CD4-positive, alpha-beta T cell treated with Interleukin-17A for 1 hour (primary cell): ENCODE measurements around the gene CRIP2.

Source experiments
- DNase-seq: peaks from one replicate; pipeline ENCODE4 v3.0.0-alpha.2; 2020

The CRIP2 gene

GRCh38 chr14:105489542-105490266, 15.1 kb downstream of the CRIP2 start:
- peak; percentile 92 for DNase-seq

- no peak for DNase-seq
Observed at GRCh38 chr14:105490267-105490571, 15.6 kb downstream of the CRIP2 start.

- DNase-seq, result peak; percentile 100
Observed at GRCh38 chr14:105490572-105491365, 16.1 kb downstream of the CRIP2 start, which contains the start of gene TEDC1. TSS of gene TEDC1 (plus strand) at chr14:105491246. CDS start at chr14:105491376, 130 bp downstream.

GRCh38 chr14:105491366-105491973, 16.8 kb downstream of the CRIP2 start:
- peak; percentile 92 for DNase-seq

GRCh38 chr14:105492031-105492970, 17.7 kb downstream of the CRIP2 start:
- DNase-seq, result peak; percentile 42

GRCh38 chr14:105492971-105493871, 18.6 kb downstream of the CRIP2 start:
- peak; percentile 33 for DNase-seq

- peak; percentile 35 for DNase-seq
Observed at GRCh38 chr14:105493921-105494605, 19.4 kb downstream of the CRIP2 start.

GRCh38 chr14:105494606-105494929, 19.9 kb downstream of the CRIP2 start:
- DNase-seq, result peak; percentile 29

GRCh38 chr14:105495101-105495989, 20.7 kb downstream of the CRIP2 start:
- DNase-seq, result peak; percentile 28

GRCh38 chr14:105495990-105496830, 21.6 kb downstream of the CRIP2 start:
- peak; percentile 27 for DNase-seq

GRCh38 chr14:105496831-105497591, 22.4 kb downstream of the CRIP2 start:
- DNase-seq, result peak; percentile 25

GRCh38 chr14:105497671-105498429, 23.2 kb downstream of the CRIP2 start:
- peak; percentile 31 for DNase-seq

- DNase-seq, result no peak
Observed at GRCh38 chr14:105498430-105499255, 24.0 kb downstream of the CRIP2 start.

GRCh38 chr14:105499256-105500035, 24.8 kb downstream of the CRIP2 start:
- peak; percentile 35 for DNase-seq

GRCh38 chr14:105500036-105500725, 25.6 kb downstream of the CRIP2 start:
- DNase-seq, result peak; percentile 35
